Measurements from ENCODE around the gene ATG9B. TPM values are rescaled to one million over a fixed set of nuclear protein-coding genes. Genes with fewer than 3 reads are reported as not detected.

The ATG9B gene
- total RNA-seq, 1 experiment from 2014 or later = 0.98 TPM

DNA sequence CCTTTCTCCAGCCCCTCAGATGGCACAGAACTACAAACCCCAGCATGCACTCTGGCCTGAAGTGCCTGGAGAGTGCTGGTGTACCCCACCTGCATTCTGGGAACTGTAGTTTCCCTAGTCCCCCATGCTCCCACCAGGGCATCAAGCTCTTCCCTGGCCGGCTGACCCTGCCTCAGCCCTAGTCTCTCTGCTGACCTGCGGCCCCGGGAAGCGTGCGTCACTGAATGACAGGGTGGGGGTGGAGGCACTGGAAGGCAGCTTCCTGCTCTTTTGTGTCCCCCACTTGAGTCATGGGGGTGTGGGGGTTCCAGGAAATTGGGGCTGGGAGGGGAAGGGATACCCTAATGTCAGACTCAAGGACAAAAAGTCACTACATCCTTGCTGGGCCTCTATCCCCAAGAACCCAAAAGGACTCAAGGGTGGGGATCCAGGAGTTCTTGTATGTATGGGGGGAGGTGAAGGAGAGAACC is 31.4 kb downstream of the ATG9B start:
- in situ Hi-C loops (cut with HindIII; ENCODE audit: low pct_unique_long_range_greater_than_20kb, low sequenced_read_pairs) = no loop called here

DNA sequence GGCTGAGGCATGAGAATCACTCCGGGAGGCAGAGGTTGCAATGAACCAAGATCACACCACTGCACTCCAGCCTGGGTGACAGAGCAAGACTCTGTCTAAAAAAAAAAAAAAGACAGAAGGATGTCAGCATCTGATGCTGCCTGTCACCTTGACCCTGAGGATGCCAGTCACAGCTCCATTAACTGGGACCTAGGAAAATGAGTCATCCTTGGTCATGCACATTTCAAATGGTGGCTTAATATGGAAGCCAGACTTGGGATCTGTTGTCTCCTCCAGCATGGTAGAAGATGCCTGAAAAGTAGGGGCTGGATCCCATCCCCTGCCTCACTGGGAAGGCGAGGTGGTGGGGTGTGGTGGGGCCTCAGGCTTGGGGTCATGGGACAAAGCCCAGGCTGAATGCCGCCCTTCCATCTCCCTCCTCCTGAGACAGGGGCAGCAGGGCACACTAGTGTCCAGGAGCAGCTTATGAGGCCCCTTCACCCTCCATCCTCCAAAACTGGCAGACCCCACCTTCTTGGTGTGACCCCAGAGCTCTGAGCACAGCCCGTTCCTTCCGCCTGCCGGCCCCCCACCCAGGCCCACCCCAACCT is 32.1 kb downstream of the ATG9B start:
- intact Hi-C loops (cut with micrococcal nuclease; ENCODE audit: unreplicated experiment) (no loop called here), in situ Hi-C loops (cut with HindIII; ENCODE audit: low pct_unique_long_range_greater_than_20kb, low sequenced_read_pairs) (no loop called here)
- H3K9me3 ChIP-seq (ENCODE audit: control insufficient read depth, insufficient read depth, low read depth, low read length) = peaks cover 10% of the 10 kb centered on the region
- BruUV-seq (replicated peaks) = no TSS peak
- CTCF ChIA-PET = interaction anchor here (0.7 to 1.2 kb wide), 3 partner anchors 18 to 37 kb away, joined by 3 to 9 read pairs (median 4); no protein-coding TSS in a partner anchor
- H3K27ac ChIP-seq (ENCODE audit: low read length) = no peak overlapping the region
- POLR2A ChIA-PET = interaction anchor here (0.7 kb wide), 1 partner anchor 20 kb away, joined by 7 read pairs; no protein-coding TSS in a partner anchor
- H3K4me1 ChIP-seq (ENCODE audit: control insufficient read depth, insufficient read depth, low read length) = no peaks in the 10 kb centered on the region; the same call in 1 of the 2 replicates
- H3K36me3 ChIP-seq (ENCODE audit: control insufficient read depth, insufficient read depth, low read length) = no peaks in the 10 kb centered on the region
- H3K27me3 ChIP-seq (ENCODE audit: control insufficient read depth, insufficient read depth, low read length) = no peaks in the 10 kb centered on the region
- TF ChIP-seq, protein P1, sequence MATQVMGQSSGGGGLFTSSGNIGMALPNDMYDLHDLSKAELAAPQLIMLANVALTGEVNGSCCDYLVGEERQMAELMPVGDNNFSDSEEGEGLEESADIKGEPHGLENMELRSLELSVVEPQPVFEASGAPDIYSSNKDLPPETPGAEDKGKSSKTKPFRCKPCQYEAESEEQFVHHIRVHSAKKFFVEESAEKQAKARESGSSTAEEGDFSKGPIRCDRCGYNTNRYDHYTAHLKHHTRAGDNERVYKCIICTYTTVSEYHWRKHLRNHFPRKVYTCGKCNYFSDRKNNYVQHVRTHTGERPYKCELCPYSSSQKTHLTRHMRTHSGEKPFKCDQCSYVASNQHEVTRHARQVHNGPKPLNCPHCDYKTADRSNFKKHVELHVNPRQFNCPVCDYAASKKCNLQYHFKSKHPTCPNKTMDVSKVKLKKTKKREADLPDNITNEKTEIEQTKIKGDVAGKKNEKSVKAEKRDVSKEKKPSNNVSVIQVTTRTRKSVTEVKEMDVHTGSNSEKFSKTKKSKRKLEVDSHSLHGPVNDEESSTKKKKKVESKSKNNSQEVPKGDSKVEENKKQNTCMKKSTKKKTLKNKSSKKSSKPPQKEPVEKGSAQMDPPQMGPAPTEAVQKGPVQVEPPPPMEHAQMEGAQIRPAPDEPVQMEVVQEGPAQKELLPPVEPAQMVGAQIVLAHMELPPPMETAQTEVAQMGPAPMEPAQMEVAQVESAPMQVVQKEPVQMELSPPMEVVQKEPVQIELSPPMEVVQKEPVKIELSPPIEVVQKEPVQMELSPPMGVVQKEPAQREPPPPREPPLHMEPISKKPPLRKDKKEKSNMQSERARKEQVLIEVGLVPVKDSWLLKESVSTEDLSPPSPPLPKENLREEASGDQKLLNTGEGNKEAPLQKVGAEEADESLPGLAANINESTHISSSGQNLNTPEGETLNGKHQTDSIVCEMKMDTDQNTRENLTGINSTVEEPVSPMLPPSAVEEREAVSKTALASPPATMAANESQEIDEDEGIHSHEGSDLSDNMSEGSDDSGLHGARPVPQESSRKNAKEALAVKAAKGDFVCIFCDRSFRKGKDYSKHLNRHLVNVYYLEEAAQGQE (IDR thresholded peaks at IDR 0.05; ENCODE audit: insufficient read depth in 1 of 2, low read depth in 2 of 2, low read length in 1 of 2) = no peak
- TF ChIP-seq POLR2AphosphoS5 (IDR thresholded peaks at IDR 0.05; ENCODE audit: low read depth, low read length) (no peak), TCF7L2 (IDR thresholded peaks at IDR 0.05; ENCODE audit: low read depth, low read length) (no peak), SIN3A (IDR thresholded peaks at IDR 0.05; ENCODE audit: borderline replicate concordance, insufficient read depth, low read depth, low read length) (no peak)
- TF ChIP-seq, protein P2, sequence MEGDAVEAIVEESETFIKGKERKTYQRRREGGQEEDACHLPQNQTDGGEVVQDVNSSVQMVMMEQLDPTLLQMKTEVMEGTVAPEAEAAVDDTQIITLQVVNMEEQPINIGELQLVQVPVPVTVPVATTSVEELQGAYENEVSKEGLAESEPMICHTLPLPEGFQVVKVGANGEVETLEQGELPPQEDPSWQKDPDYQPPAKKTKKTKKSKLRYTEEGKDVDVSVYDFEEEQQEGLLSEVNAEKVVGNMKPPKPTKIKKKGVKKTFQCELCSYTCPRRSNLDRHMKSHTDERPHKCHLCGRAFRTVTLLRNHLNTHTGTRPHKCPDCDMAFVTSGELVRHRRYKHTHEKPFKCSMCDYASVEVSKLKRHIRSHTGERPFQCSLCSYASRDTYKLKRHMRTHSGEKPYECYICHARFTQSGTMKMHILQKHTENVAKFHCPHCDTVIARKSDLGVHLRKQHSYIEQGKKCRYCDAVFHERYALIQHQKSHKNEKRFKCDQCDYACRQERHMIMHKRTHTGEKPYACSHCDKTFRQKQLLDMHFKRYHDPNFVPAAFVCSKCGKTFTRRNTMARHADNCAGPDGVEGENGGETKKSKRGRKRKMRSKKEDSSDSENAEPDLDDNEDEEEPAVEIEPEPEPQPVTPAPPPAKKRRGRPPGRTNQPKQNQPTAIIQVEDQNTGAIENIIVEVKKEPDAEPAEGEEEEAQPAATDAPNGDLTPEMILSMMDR (IDR thresholded peaks at IDR 0.05) = no peak
- no peak for DNase-seq (ENCODE audit: low read depth, low spot score)
- ATAC-seq = no peak
- no peak overlapping the region for H3K4me3 ChIP-seq (ENCODE audit: low read depth in 2 of 2, low read length in 2 of 2)

More for the DNA sequence above, 31.4 kb downstream of the ATG9B start:
- TF ChIP-seq, protein P1 (IDR thresholded peaks at IDR 0.05; ENCODE audit: insufficient read depth in 1 of 2, low read depth in 2 of 2, low read length in 1 of 2) = no peak
- TF ChIP-seq SIN3A (IDR thresholded peaks at IDR 0.05; ENCODE audit: borderline replicate concordance, insufficient read depth, low read depth, low read length) (no peak), POLR2AphosphoS5 (IDR thresholded peaks at IDR 0.05; ENCODE audit: low read depth, low read length) (no peak), TCF7L2 (IDR thresholded peaks at IDR 0.05; ENCODE audit: low read depth, low read length) (no peak)
- TF ChIP-seq, protein P2 (IDR thresholded peaks at IDR 0.05) = no peak
- ATAC-seq = peak; percentile 84
- POLR2A ChIA-PET = interaction anchor here (0.6 kb wide), 1 partner anchor 294 kb away, joined by 6 read pairs; no protein-coding TSS in a partner anchor
- intact Hi-C loops (cut with micrococcal nuclease; ENCODE audit: unreplicated experiment) = no loop called here
- CTCF ChIA-PET = interaction anchor here (1.0 to 1.2 kb wide), 2 partner anchors 17 to 26 kb away, joined by 4 to 9 read pairs; no protein-coding TSS in a partner anchor
- H3K9me3 ChIP-seq (ENCODE audit: control insufficient read depth, insufficient read depth, low read depth, low read length) = peaks cover 10% of the 10 kb centered on the region
- no peaks in the 10 kb centered on the region for H3K27me3 ChIP-seq (ENCODE audit: control insufficient read depth, insufficient read depth, low read length)
- no peak overlapping the region for H3K27ac ChIP-seq (ENCODE audit: low read length)
- BruUV-seq (replicated peaks) = no TSS peak
- no peaks in the 10 kb centered on the region; the same call in 1 of the 2 replicates for H3K4me1 ChIP-seq (ENCODE audit: control insufficient read depth, insufficient read depth, low read length)
- DNase-seq (ENCODE audit: low read depth, low spot score) = no peak
- H3K4me3 ChIP-seq (ENCODE audit: low read depth in 2 of 2, low read length in 2 of 2) = no peak overlapping the region
- H3K36me3 ChIP-seq (ENCODE audit: control insufficient read depth, insufficient read depth, low read length) = no peaks in the 10 kb centered on the region

All from Panc1 (cell line).